Measurements from ENCODE around the gene AKR1A1. TPM values are rescaled to one million over a fixed set of nuclear protein-coding genes. Genes with fewer than 3 reads are reported as not detected.

Gene AKR1A1
- total RNA-seq, 1 experiment from 2014 or later, result 119 TPM

- H3K27ac Mint-ChIP-seq (ENCODE audit: unreplicated experiment), result peak overlapping the region; percentile 98
- TF ChIP-seq CTCF (IDR thresholded peaks at IDR 0.05; ENCODE audit: insufficient read depth in 1 of 2, low read depth in 1 of 2, low read length in 1 of 2, severe bottlenecking in 1 of 2, unreplicated experiment in 1 of 2), result peak in 1 of 2 experiments; percentile 4
- peak overlapping the region; percentile 86 for H3K4me3 ChIP-seq (ENCODE audit: low read depth, low read length)
- H3K4me1 ChIP-seq, result 0 out of 2 replicates have a peak, but pooled peaks cover 4% of the 10 kb centered on the region
- no peaks in the 10 kb centered on the region for H3K36me3 ChIP-seq (ENCODE audit: control insufficient read depth, insufficient read depth, low read length)
- intact Hi-C loops (cut with micrococcal nuclease; ENCODE audit: unreplicated experiment), result loop anchor here (5.0 kb wide), 1 partner anchor 103 kb away; the partner anchor contains the start of genes GPBP1L1 and TMEM69
- no TSS peak for BruUV-seq (replicated peaks)
- CTCF ChIA-PET, result interaction anchor here (0.8 to 1.0 kb wide), 2 partner anchors 33 to 84 kb away, joined by 3 read pairs; partner anchors contain the start of genes AKR1A1 and MMACHC
- POLR2A ChIA-PET, result interaction anchor here (0.6 to 1.2 kb wide), 7 partner anchors 45 to 1051 kb away, joined by 3 to 6 read pairs (median 3); partner anchors contain the start of genes PRDX1 and RAD54L
- DNase-seq, result peak; percentile 83 to 90
- H3K4me1 Mint-ChIP-seq (ENCODE audit: low read depth, unreplicated experiment), result no peaks in the 10 kb centered on the region
- peak overlapping the region; percentile 97 for H3K4me3 Mint-ChIP-seq (ENCODE audit: unreplicated experiment)
- no peaks in the 10 kb centered on the region for H3K9me3 ChIP-seq
- H3K27me3 ChIP-seq (replicated peaks; ENCODE audit: control insufficient read depth, insufficient read depth, low read length), result no peaks in the 10 kb centered on the region
- no peaks in the 10 kb centered on the region for H3K27me3 Mint-ChIP-seq (ENCODE audit: insufficient read depth, unreplicated experiment)
- no peaks in the 10 kb centered on the region for H3K9me3 Mint-ChIP-seq (ENCODE audit: unreplicated experiment)
- H3K36me3 Mint-ChIP-seq (ENCODE audit: insufficient read depth, unreplicated experiment), result peaks cover 40% of the 10 kb centered on the region
Observed at GRCh38 chr1:45584351-45585109, 33.9 kb downstream of the AKR1A1 start.

GRCh38 chr1:45585110-45585426, 34.4 kb downstream of the AKR1A1 start:
- no peaks in the 10 kb centered on the region for H3K9me3 ChIP-seq
- H3K36me3 ChIP-seq (ENCODE audit: control insufficient read depth, insufficient read depth, low read length), result no peaks in the 10 kb centered on the region
- Mint-ChIP-seq H3K27ac (ENCODE audit: unreplicated experiment) (peak overlapping the region; percentile 98), H3K4me3 (ENCODE audit: unreplicated experiment) (peak overlapping the region; percentile 97), H3K27me3 (ENCODE audit: insufficient read depth, unreplicated experiment) (no peaks in the 10 kb centered on the region), H3K9me3 (ENCODE audit: unreplicated experiment) (no peaks in the 10 kb centered on the region), H3K36me3 (ENCODE audit: insufficient read depth, unreplicated experiment) (peaks cover 42% of the 10 kb centered on the region), H3K4me1 (ENCODE audit: low read depth, unreplicated experiment) (no peaks in the 10 kb centered on the region)
- ChIA-PET POLR2A (interaction anchor here (0.6 to 1.2 kb wide), 7 partner anchors 44 to 1052 kb away, joined by 3 to 6 read pairs (median 3); partner anchors contain the start of genes PRDX1 and RAD54L), CTCF (interaction anchor here (0.8 kb wide), 1 partner anchor 85 kb away, joined by 3 read pairs; the partner anchor contains the start of gene MMACHC)
- TF ChIP-seq CTCF (IDR thresholded peaks at IDR 0.05; ENCODE audit: insufficient read depth in 1 of 2, low read depth in 1 of 2, low read length in 1 of 2, severe bottlenecking in 1 of 2, unreplicated experiment in 1 of 2), result no peak
- H3K27me3 ChIP-seq (replicated peaks; ENCODE audit: control insufficient read depth, insufficient read depth, low read length), result no peaks in the 10 kb centered on the region
- intact Hi-C loops (cut with micrococcal nuclease; ENCODE audit: unreplicated experiment), result no loop called here
- H3K4me1 ChIP-seq, result 0 out of 2 replicates have a peak, but pooled peaks cover 4% of the 10 kb centered on the region
- H3K4me3 ChIP-seq (ENCODE audit: low read depth, low read length), result peak overlapping the region; percentile 86
- no TSS peak for BruUV-seq (replicated peaks)
- DNase-seq, result no peak

- H3K4me1 Mint-ChIP-seq (ENCODE audit: low read depth, unreplicated experiment), result no peaks in the 10 kb centered on the region
- ChIA-PET CTCF (interaction anchor here (0.8 kb wide), 1 partner anchor 85 kb away, joined by 3 read pairs; the partner anchor contains the start of gene MMACHC), POLR2A (interaction anchor here (0.6 to 1.2 kb wide), 3 partner anchors 64 to 662 kb away, joined by 4 to 6 read pairs (median 5); partner anchors contain the start of genes PRDX1 and RAD54L)
- no peaks in the 10 kb centered on the region for H3K27me3 Mint-ChIP-seq (ENCODE audit: insufficient read depth, unreplicated experiment)
- no peak for DNase-seq
- no peaks in the 10 kb centered on the region for H3K36me3 ChIP-seq (ENCODE audit: control insufficient read depth, insufficient read depth, low read length)
- H3K27ac Mint-ChIP-seq (ENCODE audit: unreplicated experiment), result peak overlapping the region; percentile 98
- no TSS peak for BruUV-seq (replicated peaks)
- no peaks in the 10 kb centered on the region for H3K27me3 ChIP-seq (replicated peaks; ENCODE audit: control insufficient read depth, insufficient read depth, low read length)
- H3K9me3 Mint-ChIP-seq (ENCODE audit: unreplicated experiment), result no peaks in the 10 kb centered on the region
- no peak for TF ChIP-seq CTCF (IDR thresholded peaks at IDR 0.05; ENCODE audit: insufficient read depth in 1 of 2, low read depth in 1 of 2, low read length in 1 of 2, severe bottlenecking in 1 of 2, unreplicated experiment in 1 of 2)
- peaks cover 43% of the 10 kb centered on the region for H3K36me3 Mint-ChIP-seq (ENCODE audit: insufficient read depth, unreplicated experiment)
- peak overlapping the region; percentile 86 for H3K4me3 ChIP-seq (ENCODE audit: low read depth, low read length)
- intact Hi-C loops (cut with micrococcal nuclease; ENCODE audit: unreplicated experiment), result no loop called here
- H3K4me3 Mint-ChIP-seq (ENCODE audit: unreplicated experiment), result peak overlapping the region; percentile 97
- 0 out of 2 replicates have a peak, but pooled peaks cover 4% of the 10 kb centered on the region for H3K4me1 ChIP-seq
- H3K9me3 ChIP-seq, result no peaks in the 10 kb centered on the region
Observed at GRCh38 chr1:45585496-45586075, 35.0 kb downstream of the AKR1A1 start.
